ENCODE measurements around the gene PAX2. TPM values are rescaled to one million over a fixed set of nuclear protein-coding genes. Genes with fewer than 3 reads are reported as not detected.

Gene PAX2
- total RNA-seq, 1 donor from 2014 or later: 4.4 TPM

DNA sequence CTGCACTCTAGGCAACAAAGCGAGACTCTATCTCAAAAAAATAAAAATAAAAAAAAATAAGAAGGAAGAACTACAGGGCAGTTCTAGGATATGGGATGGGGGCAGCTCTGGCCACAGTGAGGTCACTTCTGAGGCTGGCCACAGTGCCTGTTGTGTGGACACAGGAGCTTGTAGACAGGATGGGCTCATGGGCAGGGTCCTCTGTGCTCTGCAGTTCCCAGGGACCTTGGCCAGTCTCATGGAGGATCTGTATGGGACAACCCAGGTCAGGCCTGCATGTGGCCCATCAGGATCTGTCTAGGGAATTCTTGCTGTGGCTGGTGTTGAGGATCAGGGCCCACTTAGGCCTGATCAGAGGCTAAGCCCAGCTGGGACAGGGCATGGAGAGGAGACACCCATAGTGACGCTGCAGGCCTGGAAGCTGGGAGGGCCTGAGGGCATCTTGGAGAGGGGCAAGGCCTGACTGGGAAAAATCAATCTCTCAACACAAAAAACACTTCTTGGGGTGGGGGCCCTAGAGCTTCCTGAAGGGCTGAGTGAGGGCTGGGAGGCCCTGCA lies 19.4 kb upstream of the PAX2 start:
- Mint-ChIP-seq H3K4me3 (no peak overlapping the region), H3K9me3 (no peaks in the 10 kb centered on the region)
- TF ChIP-seq, protein P1, sequence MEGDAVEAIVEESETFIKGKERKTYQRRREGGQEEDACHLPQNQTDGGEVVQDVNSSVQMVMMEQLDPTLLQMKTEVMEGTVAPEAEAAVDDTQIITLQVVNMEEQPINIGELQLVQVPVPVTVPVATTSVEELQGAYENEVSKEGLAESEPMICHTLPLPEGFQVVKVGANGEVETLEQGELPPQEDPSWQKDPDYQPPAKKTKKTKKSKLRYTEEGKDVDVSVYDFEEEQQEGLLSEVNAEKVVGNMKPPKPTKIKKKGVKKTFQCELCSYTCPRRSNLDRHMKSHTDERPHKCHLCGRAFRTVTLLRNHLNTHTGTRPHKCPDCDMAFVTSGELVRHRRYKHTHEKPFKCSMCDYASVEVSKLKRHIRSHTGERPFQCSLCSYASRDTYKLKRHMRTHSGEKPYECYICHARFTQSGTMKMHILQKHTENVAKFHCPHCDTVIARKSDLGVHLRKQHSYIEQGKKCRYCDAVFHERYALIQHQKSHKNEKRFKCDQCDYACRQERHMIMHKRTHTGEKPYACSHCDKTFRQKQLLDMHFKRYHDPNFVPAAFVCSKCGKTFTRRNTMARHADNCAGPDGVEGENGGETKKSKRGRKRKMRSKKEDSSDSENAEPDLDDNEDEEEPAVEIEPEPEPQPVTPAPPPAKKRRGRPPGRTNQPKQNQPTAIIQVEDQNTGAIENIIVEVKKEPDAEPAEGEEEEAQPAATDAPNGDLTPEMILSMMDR (conservative IDR thresholded peaks at IDR 0.05): no peak

DNA sequence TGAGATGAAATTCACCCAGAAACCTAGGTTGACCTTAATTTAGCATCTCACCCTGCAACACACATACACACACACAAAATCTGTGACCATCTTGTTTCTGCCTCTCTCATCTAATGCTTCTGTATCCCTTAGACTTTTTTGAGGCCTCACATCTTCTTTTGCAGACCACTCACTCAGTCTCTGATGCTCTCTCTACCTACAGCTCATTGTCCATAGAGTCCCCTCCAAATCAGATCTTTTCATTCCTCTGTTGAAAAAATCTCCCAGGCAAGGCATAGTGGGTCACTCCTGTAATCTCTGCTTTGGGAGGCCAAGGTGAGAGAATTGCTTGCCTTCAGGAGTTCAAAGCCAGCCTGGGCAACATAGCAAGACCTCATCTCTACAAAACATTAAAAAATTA lies 17.6 kb upstream of the PAX2 start:
- TF ChIP-seq, protein P1 (conservative IDR thresholded peaks at IDR 0.05): no peak
- no peaks in the 10 kb centered on the region for H3K9me3 Mint-ChIP-seq
- H3K4me3 Mint-ChIP-seq: no peak overlapping the region
- H3K4me1 Mint-ChIP-seq (ENCODE audit: unreplicated experiment): peaks cover 35% of the 10 kb centered on the region
- no peaks in the 10 kb centered on the region for H3K36me3 Mint-ChIP-seq
- H3K27me3 Mint-ChIP-seq: peaks cover 94% of the 10 kb centered on the region
- no peak overlapping the region for H3K27ac Mint-ChIP-seq
- no peak for DNase-seq (ENCODE audit: extremely low spot score, unreplicated experiment)

More for the DNA sequence above, 19.4 kb upstream of the PAX2 start:
- DNase-seq (ENCODE audit: extremely low spot score, unreplicated experiment): no peak
- H3K36me3 Mint-ChIP-seq: no peaks in the 10 kb centered on the region
- H3K4me1 Mint-ChIP-seq (ENCODE audit: unreplicated experiment): peaks cover 21% of the 10 kb centered on the region
- peaks cover 94% of the 10 kb centered on the region for H3K27me3 Mint-ChIP-seq
- H3K27ac Mint-ChIP-seq: no peak overlapping the region

DNA sequence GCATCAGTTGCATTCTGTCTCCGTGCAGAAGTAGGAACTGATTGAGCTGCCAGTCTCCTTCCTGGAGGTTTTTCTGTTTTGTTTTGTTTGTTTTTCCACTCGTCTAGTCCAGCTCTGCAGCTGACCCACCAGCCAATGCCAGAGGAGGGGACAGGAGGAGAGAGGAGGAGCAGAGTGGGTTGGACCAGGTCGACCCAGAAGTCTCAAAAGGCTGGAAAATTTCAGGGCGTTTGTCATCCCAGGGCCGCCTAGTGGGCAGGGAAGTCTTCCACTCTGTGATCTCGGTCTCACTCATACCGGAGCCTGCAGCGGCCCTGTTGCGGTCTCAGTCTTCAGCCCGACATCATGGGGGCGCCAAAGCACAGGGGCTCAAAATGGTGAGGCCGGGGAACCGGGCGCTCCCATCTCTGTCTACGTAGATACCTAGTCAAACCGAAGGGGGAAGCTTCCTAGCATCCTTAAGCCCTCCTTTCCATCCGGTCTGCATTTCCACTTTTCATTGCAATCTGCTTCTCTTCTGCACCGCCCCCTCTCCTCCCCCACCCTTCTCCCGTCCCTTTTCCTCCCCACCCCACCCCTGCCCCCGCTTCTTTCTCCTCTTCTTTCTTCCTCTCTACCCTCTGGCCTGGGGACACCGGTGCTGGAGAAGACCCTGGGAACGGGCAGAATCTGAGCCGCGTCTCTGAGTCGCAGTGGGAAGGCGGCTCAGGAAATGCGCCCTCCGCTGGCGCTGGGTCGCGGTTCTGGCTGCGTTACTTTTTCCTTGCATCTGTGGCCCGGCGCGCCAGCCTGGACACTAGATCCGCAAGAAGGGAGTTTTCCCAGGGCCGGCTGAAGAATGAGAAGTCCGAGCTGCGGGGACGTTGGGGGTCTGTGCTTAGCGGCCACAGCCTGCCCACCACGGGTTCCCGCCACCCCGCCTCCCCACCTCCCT lies 16.2 kb upstream of the PAX2 start:
- no peak overlapping the region for H3K27ac Mint-ChIP-seq
- peak overlapping the region; percentile 75 for H3K4me3 Mint-ChIP-seq
- no peaks in the 10 kb centered on the region for H3K36me3 Mint-ChIP-seq
- TF ChIP-seq, protein P1 (conservative IDR thresholded peaks at IDR 0.05): peak; percentile 49
- no peak for DNase-seq (ENCODE audit: extremely low spot score, unreplicated experiment)
- no peaks in the 10 kb centered on the region for H3K9me3 Mint-ChIP-seq
- peaks cover 26% of the 10 kb centered on the region for H3K4me1 Mint-ChIP-seq (ENCODE audit: unreplicated experiment)
- peaks cover 95% of the 10 kb centered on the region for H3K27me3 Mint-ChIP-seq

DNA sequence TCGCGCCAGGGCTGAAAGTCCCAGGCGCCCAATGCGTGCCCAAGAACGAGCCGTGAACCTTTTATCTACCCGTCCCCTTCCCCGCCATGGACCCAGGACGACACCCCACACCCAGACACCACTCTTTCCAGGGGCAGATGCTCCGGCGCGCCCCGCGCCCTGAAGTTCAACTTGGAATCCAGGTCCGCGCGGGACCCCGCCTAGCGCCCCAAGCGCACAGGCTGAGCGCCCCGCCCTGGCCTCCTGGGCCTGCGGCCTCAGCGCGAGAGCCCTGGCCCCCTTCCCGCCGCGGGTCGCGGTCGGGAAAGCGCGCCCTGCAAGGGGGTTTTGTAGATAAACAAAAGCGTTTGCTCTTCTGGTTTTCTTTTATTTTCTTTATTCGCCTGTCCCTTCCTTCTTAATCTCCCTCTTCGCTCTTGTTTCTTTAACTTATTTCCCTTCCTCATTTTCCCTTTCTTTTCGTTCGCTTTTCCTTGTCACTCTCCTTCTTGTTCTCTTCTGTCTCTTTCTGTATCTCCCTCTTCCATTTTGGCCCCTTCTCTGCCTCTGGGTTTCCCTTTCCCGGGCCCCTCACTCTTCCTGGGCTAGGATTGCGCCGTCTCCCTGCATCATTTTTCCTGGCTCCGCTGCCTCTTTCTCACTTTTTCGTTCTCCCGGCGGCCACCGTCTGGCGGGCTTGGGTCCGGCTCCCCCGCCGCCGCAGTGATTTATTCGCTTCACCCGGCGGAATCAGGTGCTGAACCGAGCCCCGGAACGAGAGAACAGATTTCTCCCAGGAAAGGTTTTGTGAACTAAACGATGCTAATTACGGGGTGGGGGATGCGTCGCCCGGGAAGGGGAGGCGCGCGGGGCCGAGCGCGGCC lies 15.3 kb upstream of the PAX2 start:
- no peaks in the 10 kb centered on the region for H3K9me3 Mint-ChIP-seq
- peak overlapping the region; percentile 9 for H3K27ac Mint-ChIP-seq
- no peaks in the 10 kb centered on the region for H3K36me3 Mint-ChIP-seq
- no peak for DNase-seq (ENCODE audit: extremely low spot score, unreplicated experiment)
- peaks cover 29% of the 10 kb centered on the region for H3K4me1 Mint-ChIP-seq (ENCODE audit: unreplicated experiment)
- peaks cover 99% of the 10 kb centered on the region for H3K27me3 Mint-ChIP-seq
- TF ChIP-seq, protein P1 (conservative IDR thresholded peaks at IDR 0.05): no peak
- H3K4me3 Mint-ChIP-seq: peak overlapping the region; percentile 83

DNA sequence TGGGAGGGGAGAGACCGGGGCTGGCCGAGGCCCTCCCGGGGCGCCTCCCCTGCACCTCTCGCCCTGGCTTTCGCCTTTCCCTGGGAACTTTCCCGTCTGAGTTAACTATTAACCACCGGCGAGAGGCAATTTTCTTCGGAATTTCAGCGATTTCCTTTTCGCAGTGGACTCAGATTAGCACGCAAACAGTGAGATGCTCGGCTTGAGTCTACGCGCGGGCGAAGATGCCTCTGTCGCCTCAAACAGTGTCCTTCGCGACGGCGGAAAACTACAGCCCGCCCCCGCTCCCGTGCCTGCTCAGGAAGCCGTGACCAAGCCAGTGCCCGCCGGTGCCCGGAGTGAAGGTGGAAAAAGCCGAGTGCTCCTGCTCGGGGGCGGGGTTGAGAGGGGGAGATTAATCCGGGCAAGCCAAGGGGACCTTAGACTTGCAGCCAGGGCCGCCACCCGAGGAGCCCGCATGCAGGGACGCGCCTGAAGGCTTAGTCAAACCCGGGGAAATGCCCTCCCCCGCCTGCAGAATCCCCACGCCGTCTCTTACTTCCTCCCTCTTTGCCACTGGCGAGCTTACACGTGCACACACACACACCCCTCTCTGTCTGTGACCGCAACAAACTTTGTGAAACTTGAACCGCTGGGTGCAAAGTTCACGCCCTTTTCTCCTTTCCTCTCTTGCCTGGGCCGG lies 14.5 kb upstream of the PAX2 start:
- DNase-seq (ENCODE audit: extremely low spot score, unreplicated experiment): no peak
- Mint-ChIP-seq H3K27me3 (peaks cover 96% of the 10 kb centered on the region), H3K9me3 (no peaks in the 10 kb centered on the region), H3K36me3 (no peaks in the 10 kb centered on the region), H3K4me1 (ENCODE audit: unreplicated experiment) (peaks cover 31% of the 10 kb centered on the region), H3K4me3 (peak overlapping the region; percentile 83), H3K27ac (no peak overlapping the region)
- TF ChIP-seq, protein P1 (conservative IDR thresholded peaks at IDR 0.05): no peak
